T-helper 2 cell treated with Interferon-gamma antibody and Interleukin-4, amounts not matched to agents 5 μg/mL and 100 μg/mL, for 36 hours (primary cell): Measurements from ENCODE around the gene PLD1.
"Not testable (repeated sequence)": the region's sequence is repeated elsewhere in the genome, so short reads cannot be mapped to it uniquely, and the experiment has no call there.

ENCODE experiments used
- DNase-seq: peaks from one replicate; pipeline ENCODE4 v3.0.0; 2021; ENCODE audit warnings: low spot score
- H3K27ac Mint-ChIP-seq: one replicate; pipeline ENCODE4 v1.8.0; 2021; ENCODE audit warnings: mild to moderate bottlenecking, mixed read lengths
- H3K27me3 Mint-ChIP-seq: one replicate; pipeline ENCODE4 v1.8.0; 2021; ENCODE audit warnings: low read depth, mixed read lengths
- H3K36me3 Mint-ChIP-seq: one replicate; pipeline ENCODE4 v1.8.0; 2021; ENCODE audit warnings: low read depth, mixed read lengths
- H3K4me1 Mint-ChIP-seq: one replicate; pipeline ENCODE4 v1.8.0; 2021; ENCODE audit warnings: low read depth, mixed read lengths
- H3K4me3 Mint-ChIP-seq: one replicate; pipeline ENCODE4 v1.8.0; 2022; ENCODE audit warnings: mild to moderate bottlenecking, moderate library complexity, mixed read lengths
- H3K9me3 Mint-ChIP-seq: one replicate; pipeline ENCODE4 v1.8.0; 2021; ENCODE audit warnings: mixed read lengths

Gene PLD1

GRCh38 chr3:171653701-171654100 is 156.6 kb downstream of the PLD1 start:
- no peak overlapping the region for H3K27ac Mint-ChIP-seq
- no peaks in the 10 kb centered on the region for H3K36me3 Mint-ChIP-seq
- peaks cover 11% of the 10 kb centered on the region for H3K27me3 Mint-ChIP-seq
- H3K4me3 Mint-ChIP-seq: no peak overlapping the region
- peaks cover 4% of the 10 kb centered on the region for H3K4me1 Mint-ChIP-seq
- no peaks in the 10 kb centered on the region for H3K9me3 Mint-ChIP-seq
- no peak for DNase-seq

- Mint-ChIP-seq H3K9me3 (no peaks in the 10 kb centered on the region), H3K4me1 (peaks cover 4% of the 10 kb centered on the region)
These were observed 157.4 kb downstream of the PLD1 start for GRCh38 chr3:171652932-171653331.

GRCh38 chr3:171649911-171650592 is 160.2 kb downstream of the PLD1 start:
- Mint-ChIP-seq H3K36me3 (no peaks in the 10 kb centered on the region), H3K9me3 (no peaks in the 10 kb centered on the region), H3K27ac (no peak overlapping the region), H3K4me1 (peaks cover 4% of the 10 kb centered on the region), H3K27me3 (no peaks in the 10 kb centered on the region), H3K4me3 (no peak overlapping the region)
- DNase-seq: no peak

More at GRCh38 chr3:171652932-171653331, 157.4 kb downstream of the PLD1 start:
- no peak overlapping the region for H3K4me3 Mint-ChIP-seq
- no peak overlapping the region for H3K27ac Mint-ChIP-seq
- peaks cover 4% of the 10 kb centered on the region for H3K27me3 Mint-ChIP-seq
- no peak for DNase-seq
- H3K36me3 Mint-ChIP-seq: no peaks in the 10 kb centered on the region

- Mint-ChIP-seq H3K27ac (no peak overlapping the region), H3K4me3 (no peak overlapping the region), H3K36me3 (no peaks in the 10 kb centered on the region), H3K27me3 (no peaks in the 10 kb centered on the region), H3K9me3 (no peaks in the 10 kb centered on the region), H3K4me1 (peaks cover 4% of the 10 kb centered on the region)
- DNase-seq: no peak
These were observed 161.0 kb downstream of the PLD1 start for GRCh38 chr3:171649267-171649666.

- no peaks in the 10 kb centered on the region for H3K36me3 Mint-ChIP-seq
- no peaks in the 10 kb centered on the region for H3K9me3 Mint-ChIP-seq
- H3K4me1 Mint-ChIP-seq: peaks cover 4% of the 10 kb centered on the region
- no peak overlapping the region for H3K27ac Mint-ChIP-seq
- DNase-seq: no peak
- H3K4me3 Mint-ChIP-seq: no peak overlapping the region
- H3K27me3 Mint-ChIP-seq: no peaks in the 10 kb centered on the region
These were observed 162.2 kb downstream of the PLD1 start for GRCh38 chr3:171648069-171648468.

- no peak overlapping the region for H3K4me3 Mint-ChIP-seq
- H3K9me3 Mint-ChIP-seq: no peaks in the 10 kb centered on the region
- H3K27ac Mint-ChIP-seq: no peak overlapping the region
- DNase-seq: no peak
- H3K27me3 Mint-ChIP-seq: peaks cover 2% of the 10 kb centered on the region
- H3K36me3 Mint-ChIP-seq: no peaks in the 10 kb centered on the region
- peaks cover 4% of the 10 kb centered on the region for H3K4me1 Mint-ChIP-seq
These were observed 163.7 kb downstream of the PLD1 start for GRCh38 chr3:171646357-171647133.

GRCh38 chr3:171644681-171645080 is 165.6 kb downstream of the PLD1 start:
- H3K27me3 Mint-ChIP-seq: peaks cover 3% of the 10 kb centered on the region
- no peaks in the 10 kb centered on the region for H3K36me3 Mint-ChIP-seq
- H3K9me3 Mint-ChIP-seq: no peaks in the 10 kb centered on the region
- no peak overlapping the region for H3K4me3 Mint-ChIP-seq
- H3K27ac Mint-ChIP-seq: no peak overlapping the region
- no peak for DNase-seq
- no peaks in the 10 kb centered on the region for H3K4me1 Mint-ChIP-seq

- H3K36me3 Mint-ChIP-seq: no peaks in the 10 kb centered on the region
- no peak overlapping the region for H3K4me3 Mint-ChIP-seq
- no peaks in the 10 kb centered on the region for H3K4me1 Mint-ChIP-seq
- no peak for DNase-seq
- H3K27ac Mint-ChIP-seq: no peak overlapping the region
- no peaks in the 10 kb centered on the region for H3K9me3 Mint-ChIP-seq
- H3K27me3 Mint-ChIP-seq: peaks cover 3% of the 10 kb centered on the region
These were observed 166.6 kb downstream of the PLD1 start for GRCh38 chr3:171643681-171644080.

- no peak for DNase-seq
- H3K27me3 Mint-ChIP-seq: peaks cover 3% of the 10 kb centered on the region
- H3K4me3 Mint-ChIP-seq: no peak overlapping the region
- H3K27ac Mint-ChIP-seq: no peak overlapping the region
- no peaks in the 10 kb centered on the region for H3K4me1 Mint-ChIP-seq
- no peaks in the 10 kb centered on the region for H3K36me3 Mint-ChIP-seq
- H3K9me3 Mint-ChIP-seq: no peaks in the 10 kb centered on the region
These were observed 167.2 kb downstream of the PLD1 start for GRCh38 chr3:171643033-171643432.

- Mint-ChIP-seq H3K27ac (no peak overlapping the region), H3K27me3 (peaks cover 3% of the 10 kb centered on the region)
- no peak for DNase-seq
These were observed 169.5 kb downstream of the PLD1 start for GRCh38 chr3:171640520-171641412.

GRCh38 chr3:171636666-171637065 is 173.6 kb downstream of the PLD1 start:
- no peak for DNase-seq
- no peaks in the 10 kb centered on the region for H3K9me3 Mint-ChIP-seq
- H3K27ac Mint-ChIP-seq: no peak overlapping the region
- H3K27me3 Mint-ChIP-seq: peaks cover 2% of the 10 kb centered on the region
- H3K4me1 Mint-ChIP-seq: no peaks in the 10 kb centered on the region
- no peaks in the 10 kb centered on the region for H3K36me3 Mint-ChIP-seq
- H3K4me3 Mint-ChIP-seq: no peak overlapping the region

More at GRCh38 chr3:171640520-171641412, 169.5 kb downstream of the PLD1 start:
- H3K4me3 Mint-ChIP-seq: no peak overlapping the region
- H3K4me1 Mint-ChIP-seq: no peaks in the 10 kb centered on the region
- no peaks in the 10 kb centered on the region for H3K9me3 Mint-ChIP-seq
- H3K36me3 Mint-ChIP-seq: no peaks in the 10 kb centered on the region

GRCh38 chr3:171632766-171633165 is 177.5 kb downstream of the PLD1 start:
- DNase-seq: no peak
- no peaks in the 10 kb centered on the region for H3K9me3 Mint-ChIP-seq
- H3K4me3 Mint-ChIP-seq: no peak overlapping the region
- no peaks in the 10 kb centered on the region for H3K36me3 Mint-ChIP-seq
- H3K27me3 Mint-ChIP-seq: peaks cover 2% of the 10 kb centered on the region
- H3K4me1 Mint-ChIP-seq: no peaks in the 10 kb centered on the region
- no peak overlapping the region for H3K27ac Mint-ChIP-seq

GRCh38 chr3:171626799-171627198 is 183.5 kb downstream of the PLD1 start:
- H3K4me1 Mint-ChIP-seq, H3K36me3 Mint-ChIP-seq, DNase-seq, H3K27ac Mint-ChIP-seq, H3K27me3 Mint-ChIP-seq, H3K9me3 Mint-ChIP-seq, H3K4me3 Mint-ChIP-seq: not testable (repeated sequence)

GRCh38 chr3:171622126-171622525 is 188.2 kb downstream of the PLD1 start:
- H3K36me3 Mint-ChIP-seq: no peaks in the 10 kb centered on the region
- H3K4me1 Mint-ChIP-seq: peaks cover 4% of the 10 kb centered on the region
- no peak overlapping the region for H3K4me3 Mint-ChIP-seq
- H3K27ac Mint-ChIP-seq: no peak overlapping the region
- DNase-seq: no peak
- H3K9me3 Mint-ChIP-seq: peaks cover 7% of the 10 kb centered on the region
- H3K27me3 Mint-ChIP-seq: peaks cover 13% of the 10 kb centered on the region
